Measurements from ENCODE around the gene RHBDD1.

RHBDD1 gene

DNA sequence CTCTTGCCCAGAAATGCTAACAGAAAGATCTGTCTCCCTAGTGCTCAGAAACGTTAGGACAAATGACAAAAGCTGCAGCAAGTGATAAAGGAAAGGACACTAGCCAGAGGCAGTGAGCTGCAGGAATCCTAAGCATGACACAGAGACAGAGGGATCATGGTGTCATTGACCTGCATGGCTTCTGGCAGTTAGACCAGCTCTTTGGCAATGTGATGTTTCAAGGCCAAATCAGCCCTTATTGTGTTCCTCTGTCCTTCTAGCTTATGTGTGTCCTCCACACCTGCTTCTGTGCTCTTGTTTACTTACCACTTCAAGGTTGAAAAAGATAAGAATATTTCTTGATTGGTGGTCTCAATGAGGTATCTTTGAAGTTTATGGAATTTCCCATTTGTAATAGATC is 120.8 kb downstream of the RHBDD1 start:
- H3K27me3 ChIP-seq (ENCODE audit: insufficient read depth, low read length), result no peaks in the 10 kb centered on the region
- H3K36me3 ChIP-seq (ENCODE audit: insufficient read depth, low read length), result no peaks in the 10 kb centered on the region
- H2AFZ ChIP-seq (ENCODE audit: low read depth, low read length), result no peak overlapping the region
- no peaks in the 10 kb centered on the region for H3K4me1 ChIP-seq (ENCODE audit: insufficient read depth, low read length)
- H3K9me3 ChIP-seq (ENCODE audit: low read length), result peaks cover 2% of the 10 kb centered on the region
- no peak overlapping the region for H3K4me3 ChIP-seq (ENCODE audit: low read length)

DNA sequence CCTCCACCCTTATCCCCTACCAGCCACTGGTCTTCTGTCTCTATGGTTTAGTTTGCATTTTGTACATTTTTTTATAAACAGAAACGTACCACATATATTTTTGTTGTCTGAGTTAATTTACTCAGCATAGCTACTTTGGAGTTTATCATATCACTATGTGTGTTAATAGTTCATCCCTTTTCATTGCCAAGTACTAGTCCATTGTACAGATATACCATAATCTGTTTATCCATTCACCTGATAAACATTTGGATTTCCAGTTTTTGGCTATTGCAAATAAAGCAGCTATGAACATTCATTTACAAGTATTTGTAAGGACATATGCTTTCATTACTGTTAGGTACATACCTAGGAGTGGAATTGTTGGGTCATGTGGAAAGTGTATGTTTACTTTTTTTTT is 123.6 kb downstream of the RHBDD1 start:
- Histone ChIP-seq H3K9me3 (ENCODE audit: low read length) (peaks cover 2% of the 10 kb centered on the region), H3K4me1 (ENCODE audit: insufficient read depth, low read length) (no peaks in the 10 kb centered on the region), H3K27me3 (ENCODE audit: insufficient read depth, low read length) (no peaks in the 10 kb centered on the region), H3K4me3 (ENCODE audit: low read length) (no peak overlapping the region), H3K36me3 (ENCODE audit: insufficient read depth, low read length) (no peaks in the 10 kb centered on the region), H2AFZ (ENCODE audit: low read depth, low read length) (no peak overlapping the region)

GRCh38 chr2:226962176-226962773 is 126.4 kb downstream of the RHBDD1 start:
- no peaks in the 10 kb centered on the region for H3K4me1 ChIP-seq (ENCODE audit: insufficient read depth, low read length)
- H3K9me3 ChIP-seq (ENCODE audit: low read length), result peaks cover 2% of the 10 kb centered on the region
- H3K36me3 ChIP-seq (ENCODE audit: insufficient read depth, low read length), result no peaks in the 10 kb centered on the region
- H3K27me3 ChIP-seq (ENCODE audit: insufficient read depth, low read length), result no peaks in the 10 kb centered on the region
- no peak overlapping the region for H2AFZ ChIP-seq (ENCODE audit: low read depth, low read length)
- H3K4me3 ChIP-seq (ENCODE audit: low read length), result no peak overlapping the region

GRCh38 chr2:226963528-226963927 is 127.7 kb downstream of the RHBDD1 start:
- Histone ChIP-seq H3K4me3 (ENCODE audit: low read length) (no peak overlapping the region), H3K4me1 (ENCODE audit: insufficient read depth, low read length) (no peaks in the 10 kb centered on the region)

DNA sequence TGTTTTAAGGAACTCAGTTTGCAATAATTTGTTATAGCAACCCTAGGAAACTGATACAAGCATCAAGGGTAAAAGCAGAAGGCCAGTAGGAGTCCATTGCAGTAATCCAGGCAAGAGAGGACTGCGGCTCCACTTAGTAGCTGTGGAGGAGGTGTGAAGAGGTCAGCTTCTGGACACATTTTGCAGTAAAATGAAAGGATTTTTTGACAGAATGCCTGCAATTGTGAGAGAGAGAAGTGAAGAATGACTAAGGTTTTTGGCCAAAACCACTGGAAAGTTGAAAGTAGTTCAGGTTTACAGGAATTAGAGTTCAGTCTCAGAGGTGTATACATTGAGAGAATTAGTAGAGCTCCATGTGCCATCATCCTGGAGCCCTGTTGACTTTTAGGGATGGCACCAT is 129.5 kb downstream of the RHBDD1 start:
- Histone ChIP-seq H3K4me3 (ENCODE audit: low read length) (no peak overlapping the region), H2AFZ (ENCODE audit: low read depth, low read length) (no peak overlapping the region), H3K9me3 (ENCODE audit: low read length) (no peaks in the 10 kb centered on the region), H3K4me1 (ENCODE audit: insufficient read depth, low read length) (no peaks in the 10 kb centered on the region), H3K36me3 (ENCODE audit: insufficient read depth, low read length) (no peaks in the 10 kb centered on the region), H3K27me3 (ENCODE audit: insufficient read depth, low read length) (no peaks in the 10 kb centered on the region)

More at GRCh38 chr2:226963528-226963927, 127.7 kb downstream of the RHBDD1 start:
- Histone ChIP-seq H3K27me3 (ENCODE audit: insufficient read depth, low read length) (no peaks in the 10 kb centered on the region), H2AFZ (ENCODE audit: low read depth, low read length) (no peak overlapping the region), H3K9me3 (ENCODE audit: low read length) (peaks cover 2% of the 10 kb centered on the region), H3K36me3 (ENCODE audit: insufficient read depth, low read length) (no peaks in the 10 kb centered on the region)

DNA sequence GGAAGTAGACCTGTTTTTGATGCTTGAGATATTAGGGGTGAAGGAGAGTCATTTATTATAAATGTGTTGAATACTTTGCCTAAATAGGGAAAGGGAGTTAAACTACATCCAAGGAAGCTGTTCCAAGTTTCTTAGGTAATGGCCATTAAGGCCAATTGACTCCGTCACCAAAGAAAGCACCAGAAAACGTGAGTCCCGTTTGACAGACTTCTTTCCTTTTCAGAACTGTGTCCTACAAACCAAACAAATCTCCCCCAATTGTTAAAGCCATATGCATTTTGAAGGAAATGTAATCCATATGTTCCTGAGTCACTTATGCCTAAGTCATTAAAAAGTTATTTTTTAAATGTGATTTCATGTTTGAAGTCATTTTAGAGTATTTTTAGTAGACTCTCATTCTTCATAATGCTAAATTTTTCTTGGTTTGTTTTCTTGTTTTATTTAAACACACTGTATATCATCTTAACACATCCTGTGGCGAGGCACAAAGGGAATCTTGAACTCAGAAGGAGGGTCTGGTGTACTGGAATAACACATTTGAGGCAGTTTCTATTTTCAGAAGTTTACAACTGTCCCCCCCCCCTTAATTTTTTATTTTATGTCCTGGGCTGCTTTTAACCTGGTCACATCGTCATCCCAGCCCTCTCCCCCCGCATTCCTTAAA is 133.7 kb downstream of the RHBDD1 start:
- Histone ChIP-seq H3K27me3 (ENCODE audit: insufficient read depth, low read length) (no peaks in the 10 kb centered on the region), H2AFZ (ENCODE audit: low read depth, low read length) (no peak overlapping the region), H3K9me3 (ENCODE audit: low read length) (no peaks in the 10 kb centered on the region), H3K36me3 (ENCODE audit: insufficient read depth, low read length) (no peaks in the 10 kb centered on the region), H3K4me3 (ENCODE audit: low read length) (no peak overlapping the region), H3K4me1 (ENCODE audit: insufficient read depth, low read length) (no peaks in the 10 kb centered on the region)

GRCh38 chr2:226970362-226970761 is 134.5 kb downstream of the RHBDD1 start:
- H3K36me3 ChIP-seq (ENCODE audit: insufficient read depth, low read length), result no peaks in the 10 kb centered on the region
- H3K4me3 ChIP-seq (ENCODE audit: low read length), result no peak overlapping the region
- no peaks in the 10 kb centered on the region for H3K4me1 ChIP-seq (ENCODE audit: insufficient read depth, low read length)
- H3K27me3 ChIP-seq (ENCODE audit: insufficient read depth, low read length), result no peaks in the 10 kb centered on the region
- no peak overlapping the region for H2AFZ ChIP-seq (ENCODE audit: low read depth, low read length)
- no peaks in the 10 kb centered on the region for H3K9me3 ChIP-seq (ENCODE audit: low read length)

GRCh38 chr2:226971084-226971483 is 135.2 kb downstream of the RHBDD1 start:
- Histone ChIP-seq H3K27me3 (ENCODE audit: insufficient read depth, low read length) (no peaks in the 10 kb centered on the region), H2AFZ (ENCODE audit: low read depth, low read length) (no peak overlapping the region), H3K9me3 (ENCODE audit: low read length) (no peaks in the 10 kb centered on the region), H3K4me1 (ENCODE audit: insufficient read depth, low read length) (no peaks in the 10 kb centered on the region), H3K36me3 (ENCODE audit: insufficient read depth, low read length) (no peaks in the 10 kb centered on the region), H3K4me3 (ENCODE audit: low read length) (no peak overlapping the region)

GRCh38 chr2:226971770-226972169 is 135.9 kb downstream of the RHBDD1 start:
- Histone ChIP-seq H3K9me3 (ENCODE audit: low read length) (no peaks in the 10 kb centered on the region), H3K36me3 (ENCODE audit: insufficient read depth, low read length) (no peaks in the 10 kb centered on the region), H2AFZ (ENCODE audit: low read depth, low read length) (no peak overlapping the region), H3K4me1 (ENCODE audit: insufficient read depth, low read length) (no peaks in the 10 kb centered on the region), H3K4me3 (ENCODE audit: low read length) (no peak overlapping the region), H3K27me3 (ENCODE audit: insufficient read depth, low read length) (no peaks in the 10 kb centered on the region)

DNA sequence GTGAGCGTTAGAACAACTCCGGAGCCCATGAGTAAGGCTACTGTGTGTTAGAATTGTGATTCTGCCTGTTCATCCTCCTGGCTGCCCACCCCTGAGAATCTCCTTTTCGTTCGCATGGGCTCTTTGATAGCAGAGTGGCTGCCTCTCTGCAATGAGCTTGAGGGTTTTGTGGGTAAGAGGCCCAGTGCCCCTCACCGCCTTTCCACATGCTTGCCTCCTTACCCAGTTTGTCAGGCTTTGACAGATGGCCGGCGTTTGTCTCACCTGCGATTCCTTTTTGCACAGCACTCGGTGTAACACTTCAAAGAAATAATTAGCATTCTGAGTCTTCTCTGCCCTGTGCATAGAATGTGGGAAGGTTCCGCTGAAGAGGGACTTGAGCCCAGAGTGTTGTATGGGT is 138.0 kb downstream of the RHBDD1 start:
- Histone ChIP-seq H3K9me3 (ENCODE audit: low read length) (no peaks in the 10 kb centered on the region), H3K4me1 (ENCODE audit: insufficient read depth, low read length) (peaks cover 5% of the 10 kb centered on the region), H3K27me3 (ENCODE audit: insufficient read depth, low read length) (no peaks in the 10 kb centered on the region), H3K36me3 (ENCODE audit: insufficient read depth, low read length) (no peaks in the 10 kb centered on the region), H3K4me3 (ENCODE audit: low read length) (no peak overlapping the region), H2AFZ (ENCODE audit: low read depth, low read length) (no peak overlapping the region)

- Histone ChIP-seq H3K4me3 (ENCODE audit: low read length) (no peak overlapping the region), H3K4me1 (ENCODE audit: insufficient read depth, low read length) (peaks cover 5% of the 10 kb centered on the region), H3K27me3 (ENCODE audit: insufficient read depth, low read length) (no peaks in the 10 kb centered on the region), H2AFZ (ENCODE audit: low read depth, low read length) (no peak overlapping the region), H3K9me3 (ENCODE audit: low read length) (no peaks in the 10 kb centered on the region), H3K36me3 (ENCODE audit: insufficient read depth, low read length) (no peaks in the 10 kb centered on the region)
These were observed 141.9 kb downstream of the RHBDD1 start for GRCh38 chr2:226977775-226978190.

GRCh38 chr2:226978300-226978699 is 142.4 kb downstream of the RHBDD1 start:
- Histone ChIP-seq H3K4me3 (ENCODE audit: low read length) (no peak overlapping the region), H3K4me1 (ENCODE audit: insufficient read depth, low read length) (peaks cover 5% of the 10 kb centered on the region), H3K27me3 (ENCODE audit: insufficient read depth, low read length) (no peaks in the 10 kb centered on the region), H2AFZ (ENCODE audit: low read depth, low read length) (no peak overlapping the region), H3K9me3 (ENCODE audit: low read length) (no peaks in the 10 kb centered on the region), H3K36me3 (ENCODE audit: insufficient read depth, low read length) (no peaks in the 10 kb centered on the region)

DNA sequence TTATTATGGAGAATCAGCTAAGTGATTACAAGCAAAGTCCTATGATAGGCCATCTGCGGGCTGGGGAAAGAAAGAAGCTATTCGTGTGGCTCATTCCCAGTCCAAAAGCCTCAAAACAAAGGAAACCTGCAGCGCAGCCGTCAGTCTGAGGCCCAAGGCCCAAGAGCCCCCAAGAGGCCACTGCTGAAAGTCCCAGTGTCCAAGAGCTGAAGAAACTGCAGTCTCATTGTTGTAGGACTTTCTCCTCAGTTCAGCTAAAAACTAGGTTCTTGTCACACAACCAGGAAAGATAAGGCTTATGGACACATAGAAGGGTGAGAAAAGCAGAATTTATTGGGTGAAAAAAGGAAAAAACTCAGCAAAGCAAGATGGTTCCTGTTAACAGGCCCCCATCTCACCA is 143.2 kb downstream of the RHBDD1 start:
- no peaks in the 10 kb centered on the region for H3K27me3 ChIP-seq (ENCODE audit: insufficient read depth, low read length)
- H2AFZ ChIP-seq (ENCODE audit: low read depth, low read length), result no peak overlapping the region
- peaks cover 5% of the 10 kb centered on the region for H3K4me1 ChIP-seq (ENCODE audit: insufficient read depth, low read length)
- H3K4me3 ChIP-seq (ENCODE audit: low read length), result no peak overlapping the region
- H3K9me3 ChIP-seq (ENCODE audit: low read length), result no peaks in the 10 kb centered on the region
- no peaks in the 10 kb centered on the region for H3K36me3 ChIP-seq (ENCODE audit: insufficient read depth, low read length)

All from neuron (in vitro differentiated cells).